NCI-H146 (cell line): ENCODE data around the gene RNFT2.
"Not testable (repeated sequence)": the region's sequence is repeated elsewhere in the genome, so short reads cannot be mapped to it uniquely, and the experiment has no call there.

ENCODE experiments used
- DNase-seq: peaks from one replicate; lab custom pipeline; 2025; lab: John Stamatoyannopoulos, UW

RNFT2 gene

GRCh38 chr12:116710370-116711150 lies 27.6 kb upstream of the RNFT2 start:
- no peak for DNase-seq

GRCh38 chr12:116712458-116713303 lies 25.4 kb upstream of the RNFT2 start:
- DNase-seq = no peak

GRCh38 chr12:116713527-116713926 lies 24.6 kb upstream of the RNFT2 start:
- no peak for DNase-seq

GRCh38 chr12:116714175-116714574 lies 23.9 kb upstream of the RNFT2 start:
- DNase-seq = no peak

GRCh38 chr12:116717466-116718437 lies 20.4 kb upstream of the RNFT2 start:
- no peak for DNase-seq

GRCh38 chr12:116718655-116719454 lies 19.3 kb upstream of the RNFT2 start:
- DNase-seq = no peak

- no peak for DNase-seq
Measured at GRCh38 chr12:116719731-116720528, 18.2 kb upstream of the RNFT2 start.

GRCh38 chr12:116722245-116722644 lies 15.9 kb upstream of the RNFT2 start:
- DNase-seq = no peak

- DNase-seq = no peak
Measured at GRCh38 chr12:116726694-116727093, 11.4 kb upstream of the RNFT2 start.

- DNase-seq = no peak
Measured at GRCh38 chr12:116727261-116727660, 10.9 kb upstream of the RNFT2 start.

GRCh38 chr12:116727891-116728290 lies 10.2 kb upstream of the RNFT2 start:
- DNase-seq = no peak

- no peak for DNase-seq
Measured at GRCh38 chr12:116731801-116732200, 6.3 kb upstream of the RNFT2 start.

GRCh38 chr12:116734156-116734768 lies 3.9 kb upstream of the RNFT2 start:
- DNase-seq = no peak

GRCh38 chr12:116735084-116735483 lies 3.0 kb upstream of the RNFT2 start:
- DNase-seq = no peak

- DNase-seq = peak; percentile 24
Measured at GRCh38 chr12:116735951-116736599, 2.0 kb upstream of the RNFT2 start.

GRCh38 chr12:116736962-116737773 lies 947 bp upstream of the RNFT2 start:
- peak; percentile 16 for DNase-seq

GRCh38 chr12:116739381-116739887 lies 1.3 kb downstream of the RNFT2 start:
- DNase-seq = no peak

GRCh38 chr12:116742787-116743186 lies 4.7 kb downstream of the RNFT2 start:
- not testable (repeated sequence) for DNase-seq
